ENCODE results near the gene HOXC6.

HOXC6 gene

DNA sequence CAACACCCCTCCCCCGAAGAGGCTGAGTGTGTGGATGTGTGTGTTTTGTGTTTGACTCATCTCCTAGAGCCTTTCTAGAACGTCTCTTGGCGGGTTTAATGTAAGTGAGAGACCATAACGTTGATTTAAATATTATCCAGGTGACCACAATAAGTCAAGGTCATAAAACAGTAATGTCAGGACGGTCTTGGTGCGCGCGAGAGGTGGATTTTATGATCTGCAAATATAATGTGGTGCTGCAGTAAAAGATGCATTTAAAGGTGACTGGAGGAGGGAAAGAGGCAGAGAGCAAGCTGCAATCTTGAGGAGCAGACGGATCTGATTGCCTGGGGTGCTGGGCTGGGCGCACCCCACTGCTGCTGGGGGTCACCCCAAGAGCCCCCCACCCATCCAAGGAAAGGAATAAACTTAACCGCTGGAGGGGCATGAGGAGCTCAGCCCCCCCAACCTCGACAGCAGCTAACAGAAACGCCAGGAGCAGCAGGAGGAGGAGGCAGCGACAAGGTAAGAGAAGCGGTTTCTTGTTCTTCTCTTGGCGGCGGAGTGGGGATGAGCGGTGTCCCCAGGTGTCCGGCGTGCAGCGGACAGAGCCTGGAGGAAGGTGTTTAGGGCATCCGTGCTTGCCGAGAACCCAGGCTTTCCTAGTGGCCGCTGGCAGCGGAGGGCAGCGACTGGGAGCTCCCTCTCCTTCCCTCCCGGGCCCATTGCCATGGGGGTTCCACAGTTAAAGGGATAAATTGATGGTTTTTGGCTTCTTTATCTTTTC, 37.7 kb upstream of the HOXC6 start:
- no peak for DNase-seq (ENCODE audit: low read depth in 2 of 2)

DNA sequence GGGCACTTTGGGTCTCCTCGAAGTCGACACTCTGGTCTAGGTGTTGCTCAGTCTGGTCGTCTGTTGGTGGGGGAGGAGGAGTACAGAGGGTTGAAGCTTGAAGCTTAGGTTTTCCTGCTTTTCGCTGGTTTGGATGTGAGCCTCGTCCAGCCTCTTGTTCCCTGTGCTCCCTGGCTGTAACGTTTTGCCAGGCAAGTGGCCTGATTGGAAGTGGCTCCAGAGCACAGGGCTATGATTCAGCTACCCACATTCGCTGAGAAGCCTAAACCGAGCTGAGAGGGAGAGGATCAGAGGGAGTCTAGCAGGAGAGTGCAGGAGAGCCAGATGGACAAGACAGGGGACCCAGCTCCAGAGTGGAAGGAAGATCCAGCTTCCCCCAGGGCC, 37.2 kb upstream of the HOXC6 start:
- no peak for DNase-seq (ENCODE audit: low read depth in 2 of 2)

DNA sequence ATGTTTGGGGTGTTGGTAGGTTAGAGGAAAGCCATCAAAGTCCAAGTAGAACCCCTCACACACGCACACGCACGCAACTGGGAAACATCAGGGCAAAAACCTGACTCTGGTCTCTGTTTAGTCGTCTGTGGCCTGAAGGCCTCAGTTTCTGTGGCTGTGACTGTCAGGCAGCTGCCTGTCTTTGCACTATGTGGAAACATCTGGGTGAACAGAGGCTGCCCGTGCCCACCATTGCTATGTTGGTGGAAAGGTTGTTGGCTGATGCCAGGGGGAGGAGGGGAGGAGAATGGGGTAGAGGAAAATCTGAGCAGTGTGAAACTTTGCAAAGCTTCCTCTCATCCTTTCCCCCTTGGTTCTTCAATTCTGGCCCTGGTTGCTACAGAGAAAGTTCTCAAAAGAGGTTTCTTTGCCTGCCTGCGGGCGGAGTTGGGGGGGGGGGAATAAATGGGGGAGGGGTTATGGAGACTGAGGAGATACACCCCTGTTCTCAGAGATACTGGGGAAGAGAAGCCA, 35.8 kb upstream of the HOXC6 start:
- DNase-seq (ENCODE audit: low read depth in 2 of 2) = no peak

DNA sequence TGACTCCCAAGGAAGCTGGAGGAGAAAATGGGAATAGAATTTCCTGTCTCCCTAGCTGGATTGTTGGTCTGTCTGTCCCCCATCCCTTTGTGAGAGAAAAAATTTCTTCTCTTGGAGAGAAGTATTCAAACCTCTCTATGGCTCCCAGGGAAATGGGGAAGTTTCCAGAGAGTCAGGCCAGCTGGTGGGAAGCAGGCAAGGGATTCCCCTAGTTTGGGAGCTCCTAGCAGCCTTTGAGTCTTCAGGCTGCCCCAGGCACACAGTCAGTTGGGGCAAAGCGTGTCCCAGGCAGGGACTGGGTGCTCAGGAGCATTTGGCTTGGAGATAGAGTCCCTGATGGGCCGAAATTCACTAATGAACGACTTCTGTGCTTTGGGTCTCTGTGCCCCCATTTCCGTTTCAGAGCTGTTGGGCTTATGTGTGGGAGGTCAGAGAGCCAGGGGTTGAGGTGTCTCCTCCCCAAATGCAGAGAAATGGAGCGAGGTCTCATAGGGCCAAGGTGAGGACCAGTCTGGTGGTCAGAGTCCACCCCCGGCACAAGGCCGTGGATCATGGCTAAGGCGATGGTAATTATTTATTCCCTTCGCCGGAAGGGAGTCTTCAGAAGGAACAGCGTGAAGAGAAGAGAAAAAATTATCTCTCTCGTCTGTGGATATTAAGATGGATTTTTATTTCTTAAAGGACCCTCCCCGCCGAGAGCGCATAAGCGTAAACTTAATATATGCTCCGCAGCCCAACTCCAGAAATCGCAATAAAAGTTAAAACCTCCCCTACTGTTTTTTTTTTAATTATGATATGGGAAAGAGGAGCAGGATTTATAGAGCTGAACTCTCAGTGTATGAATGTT, 34.9 kb upstream of the HOXC6 start:
- no peak for DNase-seq (ENCODE audit: low read depth in 2 of 2)

DNA sequence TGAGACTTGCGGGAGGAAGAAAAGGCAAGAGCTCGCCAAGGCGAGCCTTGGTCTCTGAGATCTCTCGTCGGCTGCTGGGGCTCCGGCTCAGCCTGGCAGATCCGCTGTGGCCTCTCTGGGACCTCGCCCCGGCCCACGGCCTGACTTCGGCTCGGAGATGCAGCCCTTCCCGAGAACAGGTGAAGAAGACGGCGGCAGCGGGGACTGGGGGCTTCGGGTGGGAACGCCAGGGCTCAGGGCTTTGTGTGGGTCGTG, 34.3 kb upstream of the HOXC6 start:
- DNase-seq (ENCODE audit: low read depth in 2 of 2) = no peak

DNA sequence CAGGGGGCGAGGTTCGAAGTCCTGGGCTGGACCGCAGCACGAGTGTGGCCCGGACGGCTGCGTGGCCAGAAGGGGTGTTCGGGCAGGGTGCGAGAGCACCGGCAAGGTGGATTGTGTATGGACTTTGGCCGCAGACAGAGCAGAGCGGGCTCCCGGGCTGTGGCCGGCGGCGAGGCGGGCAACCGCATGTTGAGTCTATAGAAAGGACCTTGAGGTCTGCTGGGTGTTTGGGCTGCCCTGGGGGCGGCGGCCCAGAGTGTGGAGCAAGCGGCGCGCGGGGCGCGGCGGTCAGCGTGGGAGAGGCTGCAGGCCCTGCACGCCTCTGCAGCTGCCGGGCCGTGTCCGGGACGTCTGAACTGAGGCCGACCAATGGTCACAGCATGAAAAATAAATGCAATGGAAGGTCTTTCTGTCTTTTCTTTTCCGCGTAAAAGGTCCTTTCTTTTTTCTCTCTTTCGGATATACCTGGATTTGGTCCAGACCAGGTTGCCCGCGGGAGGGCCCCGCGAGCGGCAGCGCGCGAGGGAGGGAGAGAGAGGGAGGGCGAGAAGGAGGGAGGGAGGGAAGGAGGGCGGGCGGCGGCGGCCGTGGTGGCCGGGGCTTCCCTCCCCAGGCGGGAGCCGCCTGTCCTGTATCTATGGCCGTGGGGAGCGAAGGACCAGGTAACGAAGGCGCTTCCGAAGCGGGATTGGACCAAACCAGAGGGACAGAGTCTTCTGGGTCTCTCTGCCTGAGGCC, 33.8 kb upstream of the HOXC6 start:
- DNase-seq (ENCODE audit: low read depth in 2 of 2) = no peak

DNA sequence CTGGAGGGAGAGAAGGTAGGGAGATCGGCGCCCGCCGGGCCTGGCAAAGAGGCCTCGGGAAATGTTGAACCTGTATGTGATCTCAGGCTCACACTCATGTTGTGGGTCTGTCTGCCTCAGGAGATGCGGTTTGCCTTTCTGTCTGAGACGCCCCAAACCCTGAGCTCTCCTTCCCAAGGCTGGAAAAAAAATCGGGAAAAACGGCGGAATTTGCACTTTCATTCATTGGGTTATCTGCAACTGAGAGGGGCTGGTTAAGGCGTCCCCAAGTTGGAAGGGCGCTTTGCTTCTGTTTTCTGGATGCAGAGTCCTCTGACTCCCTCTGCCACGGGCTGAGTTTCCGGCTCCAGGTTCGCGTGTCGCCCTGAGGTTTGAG, 33.2 kb upstream of the HOXC6 start:
- no peak for DNase-seq (ENCODE audit: low read depth in 2 of 2)

DNA sequence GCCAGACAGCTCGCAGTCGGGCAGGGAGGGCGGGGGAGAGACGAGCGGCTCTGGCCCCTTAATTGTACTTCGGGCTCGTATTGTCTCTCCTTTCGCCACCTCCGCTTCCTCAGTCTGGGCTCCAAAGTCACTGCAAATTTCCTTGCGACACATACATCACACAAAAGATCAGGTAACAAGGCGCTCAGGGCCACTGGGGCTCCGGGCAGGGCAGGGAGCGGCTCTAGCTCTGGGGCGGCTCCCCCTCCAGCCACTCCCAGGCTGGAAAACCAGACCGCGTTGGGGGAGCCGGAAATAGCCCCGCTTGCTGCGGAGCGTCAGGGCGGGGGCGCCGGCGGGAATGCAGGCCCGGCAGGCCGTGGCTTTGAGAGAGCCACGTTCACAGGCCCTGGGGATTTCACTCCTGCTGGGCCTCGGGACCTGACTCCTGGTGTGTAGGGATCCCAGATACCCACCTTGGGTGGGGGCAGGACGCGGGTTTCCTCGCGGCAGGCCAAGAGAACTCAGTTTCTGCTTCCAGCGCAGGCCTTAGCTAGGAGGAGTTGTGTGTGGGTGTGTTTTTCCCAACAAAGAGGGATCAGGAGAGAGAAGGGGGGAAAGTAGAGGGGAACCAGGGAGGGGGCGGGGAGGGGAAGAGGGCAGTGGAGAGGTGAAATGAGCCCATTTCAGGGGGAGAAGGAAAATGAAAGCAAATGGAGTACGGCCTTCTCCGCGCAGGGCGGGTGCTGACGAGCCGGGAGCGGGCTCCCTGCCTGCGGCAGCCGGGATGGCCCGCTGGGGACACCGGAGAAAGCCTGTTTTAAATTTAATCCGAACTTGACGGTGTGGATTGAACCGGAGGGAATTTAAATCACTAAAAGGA, 32.6 kb upstream of the HOXC6 start:
- no peak for DNase-seq (ENCODE audit: low read depth in 2 of 2)

DNA sequence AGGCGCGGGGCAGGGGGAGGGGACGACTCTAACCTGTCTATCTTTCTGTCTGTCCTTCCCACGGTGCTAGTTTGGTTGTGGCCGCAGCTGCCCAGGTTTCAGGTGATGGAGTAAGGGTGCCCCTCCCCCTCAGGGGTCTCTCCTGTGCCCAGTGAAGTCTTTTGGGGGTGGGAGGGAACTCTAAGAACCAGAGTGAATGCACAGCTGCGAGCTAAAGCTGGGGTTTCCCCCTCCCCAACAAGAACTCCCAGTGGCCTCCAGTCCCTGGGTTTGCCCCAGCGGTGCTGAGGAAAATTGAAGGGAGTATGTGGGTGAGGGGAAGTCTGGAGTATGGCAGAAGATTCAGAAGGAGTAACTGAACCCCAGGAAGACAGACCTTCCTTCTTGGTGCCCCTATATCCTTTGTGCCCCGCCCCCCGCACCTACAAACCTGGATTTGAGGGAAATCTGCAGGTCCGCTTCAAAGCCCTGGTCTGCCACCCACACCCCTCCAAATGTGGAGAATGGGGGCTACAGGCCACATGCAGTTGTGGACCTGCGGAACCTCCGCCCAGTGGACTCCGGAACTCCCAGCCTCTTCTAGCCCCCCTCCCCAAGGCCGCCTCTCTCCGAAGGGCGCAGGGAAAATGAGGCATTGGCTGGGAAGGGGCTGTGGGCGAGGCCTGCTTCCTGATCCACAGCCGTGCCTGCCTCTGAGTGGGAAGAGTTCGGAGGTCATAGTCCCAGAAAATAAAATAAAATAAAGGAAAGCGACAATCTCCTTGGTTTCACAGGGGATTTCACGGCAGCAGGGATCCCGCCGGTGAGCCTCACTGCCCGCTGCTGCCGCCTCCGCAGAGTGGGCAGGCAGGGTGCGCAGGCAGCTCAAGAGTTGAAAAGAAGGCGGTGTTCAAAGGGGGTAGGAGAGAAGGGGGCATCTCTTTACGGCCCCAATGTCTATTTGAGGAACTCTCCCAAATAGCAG, 31.7 kb upstream of the HOXC6 start:
- DNase-seq (ENCODE audit: low read depth in 2 of 2) = no peak

DNA sequence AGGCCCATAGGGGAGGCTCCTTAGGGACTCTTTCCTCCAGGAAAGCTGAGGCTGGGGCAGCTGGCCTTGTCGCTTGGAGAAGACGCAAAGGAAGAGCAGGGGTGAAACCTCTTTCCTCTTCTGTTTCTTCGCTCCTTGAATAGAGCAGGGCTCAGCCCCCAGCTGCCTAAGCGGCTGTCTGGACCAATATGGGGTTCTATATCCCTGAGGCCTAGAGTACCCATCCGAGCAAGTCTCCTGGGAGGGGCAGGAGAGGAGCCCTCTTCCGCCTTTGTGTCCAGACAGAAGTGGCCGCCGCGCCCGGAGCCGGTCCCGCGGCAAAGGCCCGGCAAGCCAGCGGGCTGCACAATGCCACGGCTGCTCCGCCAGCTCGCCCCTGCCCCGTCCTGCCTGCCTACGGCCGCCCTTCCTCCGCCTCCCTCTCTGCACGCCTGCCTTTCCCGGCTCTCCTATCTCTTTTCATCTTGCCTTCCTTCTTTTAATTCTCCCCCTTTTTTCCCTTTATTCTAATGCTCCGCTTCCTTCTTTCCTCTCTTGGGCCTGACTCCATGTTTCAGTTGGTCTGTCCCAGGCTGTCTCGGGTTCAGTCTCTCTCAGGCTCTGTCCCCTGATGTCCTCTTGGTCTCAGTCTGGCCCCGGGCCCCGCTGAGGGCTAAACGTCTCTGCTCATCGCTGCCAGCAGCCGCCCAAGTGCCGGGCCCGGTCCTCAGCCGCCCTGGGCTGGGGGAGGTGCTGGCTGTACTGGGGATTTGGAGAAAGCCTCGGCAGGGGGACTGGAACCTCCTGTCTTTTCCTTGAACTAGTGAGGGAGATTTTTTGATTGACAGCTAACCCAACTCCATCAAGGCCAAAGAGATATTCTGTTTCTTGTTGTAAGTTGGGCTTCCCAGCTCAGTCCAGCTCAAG, 30.8 kb upstream of the HOXC6 start:
- no peak for DNase-seq (ENCODE audit: low read depth in 2 of 2)

DNA sequence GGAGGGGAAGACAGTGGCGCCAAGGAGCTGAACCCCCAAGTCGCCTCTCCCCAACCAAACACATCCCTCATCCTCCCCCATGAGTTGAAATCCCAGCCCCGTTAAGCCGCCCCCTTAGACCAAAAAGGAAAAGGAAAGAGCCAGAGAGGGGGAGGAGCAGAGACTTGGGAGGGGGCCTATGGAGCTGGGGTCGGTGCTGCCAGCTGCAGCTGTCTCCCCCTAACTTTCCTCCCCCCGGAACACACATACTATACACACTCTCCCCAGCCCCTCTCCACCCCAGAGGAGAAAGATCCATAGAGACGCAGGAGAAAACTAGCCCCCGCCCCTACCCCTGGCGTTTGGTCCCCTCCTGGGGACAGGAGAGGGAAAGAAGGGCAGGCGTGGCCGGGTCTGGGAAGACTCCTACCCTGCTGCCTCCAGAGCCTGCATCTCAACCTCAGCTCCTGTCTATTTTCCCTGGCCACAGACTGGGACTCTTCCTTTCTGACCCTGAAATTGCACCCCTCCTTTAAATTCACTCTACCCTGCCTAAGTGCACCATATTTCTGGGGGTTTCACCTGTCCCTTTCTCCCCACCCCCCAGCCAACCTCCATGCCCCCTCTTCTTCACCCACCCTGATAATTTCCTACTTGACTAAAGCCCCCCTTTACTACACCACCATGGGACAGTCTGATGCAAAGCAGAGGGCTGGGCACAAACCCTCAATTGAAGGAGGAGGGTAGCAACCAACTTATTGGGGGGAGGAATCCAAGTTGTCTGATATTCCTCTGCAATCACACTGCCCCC, 29.9 kb upstream of the HOXC6 start:
- DNase-seq (ENCODE audit: low read depth in 2 of 2) = no peak

DNA sequence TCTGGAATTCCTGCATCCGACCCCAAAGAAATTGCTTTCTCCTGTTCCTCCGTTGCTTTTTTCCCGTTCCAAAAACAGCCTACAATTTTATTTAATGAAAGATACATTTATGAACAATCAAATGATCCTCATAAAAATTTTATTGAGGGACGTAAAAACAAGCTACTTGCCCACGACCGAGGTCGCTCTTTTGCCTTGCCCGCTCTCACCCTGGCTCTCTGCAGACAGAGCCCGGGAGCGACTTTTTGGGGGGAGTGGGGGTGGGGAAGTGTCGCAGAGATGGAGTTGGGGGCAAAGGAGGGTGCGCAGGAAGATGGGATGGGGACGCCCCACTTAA, 29.4 kb upstream of the HOXC6 start:
- DNase-seq (ENCODE audit: low read depth in 2 of 2) = no peak

DNA sequence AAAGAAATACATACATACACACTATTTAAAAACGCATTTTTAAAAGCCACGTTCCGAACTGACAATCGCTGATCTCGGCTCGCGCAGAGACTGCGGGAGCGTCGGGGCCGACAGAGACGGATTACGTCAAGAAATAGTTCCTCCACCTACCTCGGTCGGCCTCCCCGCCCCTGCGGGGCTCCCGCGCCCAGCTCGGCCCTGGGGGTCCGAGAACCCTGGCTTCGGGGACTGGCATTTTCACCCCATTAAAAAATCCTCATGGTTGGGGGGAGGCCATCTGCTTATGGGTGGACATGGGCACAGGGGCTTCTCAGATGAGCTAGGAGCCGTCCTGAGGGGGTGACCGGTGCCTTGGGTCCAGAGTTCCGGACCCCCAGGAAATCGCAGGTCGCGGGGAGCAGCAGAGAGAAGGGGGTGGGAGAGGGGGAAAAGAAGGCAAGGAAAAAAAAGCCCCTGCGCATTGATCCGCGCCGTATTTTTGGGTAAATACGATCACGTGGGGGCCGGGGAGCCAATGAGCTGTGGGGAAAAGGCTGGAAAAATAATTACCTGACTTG, 28.6 kb upstream of the HOXC6 start:
- no peak for DNase-seq (ENCODE audit: low read depth in 2 of 2)

DNA sequence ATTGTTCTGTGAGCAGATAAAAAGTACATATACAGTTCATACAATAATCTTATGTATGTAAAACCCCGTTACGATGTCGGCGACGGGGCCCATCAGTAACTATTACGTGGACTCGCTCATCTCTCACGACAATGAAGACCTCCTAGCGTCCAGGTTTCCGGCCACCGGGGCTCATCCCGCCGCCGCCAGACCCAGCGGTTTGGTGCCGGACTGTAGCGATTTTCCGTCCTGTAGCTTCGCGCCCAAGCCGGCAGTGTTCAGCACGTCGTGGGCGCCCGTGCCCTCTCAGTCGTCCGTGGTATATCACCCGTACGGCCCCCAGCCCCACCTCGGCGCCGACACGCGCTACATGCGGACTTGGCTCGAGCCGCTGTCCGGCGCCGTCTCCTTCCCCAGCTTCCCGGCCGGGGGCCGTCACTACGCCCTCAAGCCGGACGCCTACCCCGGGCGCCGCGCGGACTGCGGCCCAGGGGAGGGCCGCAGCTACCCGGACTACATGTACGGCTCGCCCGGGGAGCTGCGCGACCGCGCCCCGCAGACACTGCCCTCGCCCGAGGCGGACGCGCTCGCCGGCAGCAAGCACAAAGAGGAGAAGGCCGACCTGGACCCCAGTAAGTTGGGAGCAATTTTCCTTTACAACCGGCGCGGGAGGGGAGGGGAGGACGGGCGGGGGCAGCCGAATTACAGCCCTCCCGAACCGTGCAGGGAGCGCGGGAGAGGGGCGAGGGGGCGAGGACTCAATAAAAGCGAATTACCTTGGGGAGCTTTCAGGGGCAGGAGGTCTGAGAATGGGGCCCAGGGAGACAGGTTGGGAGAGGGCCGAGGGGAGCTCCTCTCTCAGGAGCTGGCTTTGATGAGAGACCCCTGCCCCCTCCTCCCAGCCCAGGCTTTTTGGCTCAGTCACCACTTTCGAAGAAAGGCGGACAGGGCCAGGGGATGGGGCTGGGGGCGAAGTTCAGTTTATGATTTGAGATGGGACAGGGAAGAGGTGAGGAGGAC, 27.8 kb upstream of the HOXC6 start, which contains the start of gene HOXC9:
Gene HOXC9, plus strand, starts transcription at position 46 of the 999 bp plus-strand sequence. Its CDS starts 28 bp downstream, at position 74.
- DNase-seq (ENCODE audit: low read depth in 2 of 2) = no peak

DNA sequence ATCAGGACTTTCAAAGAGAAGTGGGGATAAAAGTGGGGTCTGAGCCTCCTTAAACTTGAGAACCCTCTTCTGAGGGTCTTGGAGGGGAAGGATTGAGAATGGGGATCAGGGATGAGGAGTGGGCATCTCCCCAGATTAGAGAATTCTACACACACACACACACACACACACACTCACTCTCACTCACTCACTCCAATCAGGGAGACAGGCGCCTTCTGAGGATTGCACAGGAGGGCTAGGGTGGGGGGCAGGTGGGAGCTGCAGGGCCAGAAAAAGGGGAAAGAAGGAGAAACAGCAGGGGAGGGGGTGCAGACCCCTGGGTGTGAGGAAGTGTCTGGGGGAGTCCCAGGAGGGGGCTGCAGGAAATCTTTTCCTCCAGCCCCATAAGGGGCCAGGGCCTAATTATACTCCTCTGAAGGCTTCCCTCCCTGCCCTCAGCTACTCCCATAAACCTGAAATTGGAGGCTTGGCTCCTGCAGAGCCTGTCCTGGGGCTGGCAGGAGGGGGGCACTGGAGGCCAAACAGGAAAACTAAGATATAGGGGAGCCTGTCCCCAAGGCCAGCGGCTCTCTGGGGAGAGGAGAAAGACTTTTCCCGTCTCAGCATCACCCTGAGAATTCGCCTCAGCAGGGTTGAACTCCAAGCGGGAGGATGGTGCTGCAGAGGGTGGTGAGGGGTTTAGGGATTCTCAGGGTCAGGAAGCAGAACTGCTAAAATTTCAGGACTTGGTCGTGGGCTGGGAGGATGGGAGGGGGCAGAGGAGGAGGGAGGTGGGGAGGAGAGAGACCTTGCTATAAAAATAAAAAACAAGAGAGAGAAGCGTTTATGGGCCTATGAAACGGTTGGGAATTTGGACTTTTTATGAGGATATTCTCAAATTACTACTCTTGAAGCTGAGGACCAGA, 26.7 kb upstream of the HOXC6 start:
- no peak for DNase-seq (ENCODE audit: low read depth in 2 of 2)
